PC-9 (cell line): Measurements from ENCODE around the gene C22orf31. TPM values are rescaled to one million over a fixed set of nuclear protein-coding genes. Genes with fewer than 3 reads are reported as not detected.

Experiments
- BruUV-seq: library from RNA; stranded (reverse); fragments of 400-500 nt; replicated peaks from 2 replicates; lab custom pipeline; 2021; lab: Mats Ljungman, UMichigan
- CTCF ChIA-PET: fragments of 300-600 bp; sonication (Branson Sonifier 250); formaldehyde crosslinking; loops from one replicate; lab custom pipeline; 2022; ENCODE audit warnings: antibody characterized with exemption; lab: Charles Lee
- POLR2A ChIA-PET: fragments of 300-600 bp; sonication (Branson Sonifier 250); formaldehyde crosslinking; loops from one replicate; lab custom pipeline; 2022; ENCODE audit warnings: antibody characterized with exemption; ENCODE audit not compliant: unreplicated experiment; lab: Charles Lee
- DNase-seq, 2 experiments: peaks; one replicate each; pipeline versions ENCODE4 v3.0.0 to v3.0.0-alpha.2; 2015 to 2022; ENCODE audit warnings: mixed read lengths in 1 of 2
- H2AFZ ChIP-seq: fragments of 200-600 bp; sonication (generic); 2 replicates; pipeline ENCODE4 v1.8.1; 2017; ENCODE audit warnings: antibody characterized with exemption
- H3F3A ChIP-seq: fragments of 200-600 bp; sonication (generic); 2 replicates; pipeline ENCODE4 v1.8.1; 2017; ENCODE audit warnings: antibody characterized with exemption, mild to moderate bottlenecking, low read depth; ENCODE audit not compliant: insufficient read depth
- H3K27ac ChIP-seq: fragments of 200-600 bp; sonication (generic); 2 replicates; pipeline ENCODE4 v1.6.1; 2016; ENCODE audit warnings: mixed run types
- H3K27me3 ChIP-seq: fragments of 200-600 bp; sonication (generic); 2 replicates; pipeline ENCODE4 v1.6.1; 2016; ENCODE audit warnings: low read depth, mixed run types; ENCODE audit not compliant: insufficient read depth
- H3K36me3 ChIP-seq: fragments of 200-600 bp; sonication (generic); 2 replicates; pipeline ENCODE4 v1.6.1; 2016; ENCODE audit warnings: low read depth, mixed run types
- H3K4me1 ChIP-seq: fragments of 200-600 bp; sonication (generic); replicated peaks from 2 replicates; pipeline ENCODE4 v1.6.1; 2016; ENCODE audit warnings: mixed run types; ENCODE audit not compliant: insufficient read depth
- H3K4me2 ChIP-seq: fragments of 200-600 bp; sonication (generic); 2 replicates; pipeline ENCODE4 v1.6.1; 2017; ENCODE audit warnings: mixed run types
- H3K4me3 ChIP-seq: fragments of 200-600 bp; sonication (generic); 2 replicates; pipeline ENCODE4 v1.6.1; 2016; ENCODE audit warnings: mixed run types
- H3K79me2 ChIP-seq: fragments of 200-600 bp; sonication (generic); 2 replicates; pipeline ENCODE4 v1.6.1; 2017; ENCODE audit warnings: low read depth, mixed run types
- H3K9me2 ChIP-seq: fragments of 200-600 bp; sonication (generic); 2 replicates; pipeline ENCODE4 v1.8.1; 2017; ENCODE audit warnings: mild to moderate bottlenecking; ENCODE audit not compliant: insufficient read depth
- H3K9me3 ChIP-seq: fragments of 200-600 bp; sonication (generic); 2 replicates; pipeline ENCODE4 v1.8.1; 2016; ENCODE audit warnings: low read depth; ENCODE audit not compliant: insufficient read depth
- H4K20me1 ChIP-seq: fragments of 200-600 bp; sonication (generic); 2 replicates; pipeline ENCODE4 v1.8.1; 2017; ENCODE audit not compliant: insufficient read depth
- CTCF ChIP-seq: fragments of 200-600 bp; sonication (generic); conservative IDR thresholded peaks from 2 replicates; pipeline ENCODE4 v1.6.1; 2017; ENCODE audit warnings: mixed run types, antibody characterized with exemption, mild to moderate bottlenecking, moderate library complexity
- EZH2 ChIP-seq: fragments of 200-600 bp; sonication (generic); IDR thresholded peaks from 2 replicates; pipeline ENCODE4 v1.8.0; 2017; ENCODE audit warnings: antibody characterized with exemption, low read depth
- intact Hi-C: fragments of 100-400 bp; cut with micrococcal nuclease; formaldehyde crosslinking; loops from one replicate; pipeline ENCODE4 v1.10.0; 2022; ENCODE audit not compliant: unreplicated experiment
- total RNA-seq: library from RNA; stranded (reverse); gene quantifications from 2 replicates; pipeline ENCODE4 v1.2.3, GENCODE V29; 2021

C22orf31 gene
- total RNA-seq, 1 experiment from 2014 or later = not detected

GRCh38 chr22:29030618-29031226 lies 30.9 kb downstream of the C22orf31 start:
- peak overlapping the region; percentile 74 for H3K4me3 ChIP-seq
- H3K9me3 ChIP-seq = no peaks in the 10 kb centered on the region
- peaks cover 50% of the 10 kb centered on the region for H3F3A ChIP-seq
- H3K27me3 ChIP-seq = no peaks in the 10 kb centered on the region
- peaks cover 24% of the 10 kb centered on the region; the same call in 1 of the 2 replicates for H3K79me2 ChIP-seq
- H3K4me1 ChIP-seq = peaks cover 46% of the 10 kb centered on the region
- no peaks in the 10 kb centered on the region for H3K9me2 ChIP-seq
- ChIA-PET POLR2A (no interaction called here), CTCF (interaction anchor here (0.7 to 0.9 kb wide), 2 partner anchors 10 to 53 kb away, joined by 3 to 4 read pairs; no protein-coding TSS in a partner anchor)
- peak; percentile 79 to 83 for DNase-seq
- no peaks in the 10 kb centered on the region for H4K20me1 ChIP-seq
- peak overlapping the region; percentile 93 for H3K27ac ChIP-seq
- H3K36me3 ChIP-seq = no peaks in the 10 kb centered on the region
- peak overlapping the region; percentile 74 for H2AFZ ChIP-seq
- no TSS peak for BruUV-seq
- no peak for TF ChIP-seq CTCF
- no peak for TF ChIP-seq EZH2
- peak overlapping the region; percentile 99 for H3K4me2 ChIP-seq
- intact Hi-C loops = loop anchor here (1.0 to 2.0 kb wide), 2 partner anchors 54 to 147 kb away; partner anchors contain the start of gene ZNRF3

- intact Hi-C loops = loop anchor here (2.0 kb wide), 1 partner anchor 53 kb away; no protein-coding TSS in a partner anchor
- no peaks in the 10 kb centered on the region for H3K36me3 ChIP-seq
- peak; percentile 28 to 85 for DNase-seq
- H4K20me1 ChIP-seq = no peaks in the 10 kb centered on the region
- POLR2A ChIA-PET = no interaction called here
- peaks cover 24% of the 10 kb centered on the region; the same call in 1 of the 2 replicates for H3K79me2 ChIP-seq
- TF ChIP-seq CTCF = peak; percentile 26; the same call in 1 of the 2 replicates
- no peak for TF ChIP-seq EZH2
- H3K9me3 ChIP-seq = no peaks in the 10 kb centered on the region
- no TSS peak for BruUV-seq
- H3K4me3 ChIP-seq = peak overlapping the region; percentile 74
- peak overlapping the region; percentile 99 for H3K4me2 ChIP-seq
- peaks cover 46% of the 10 kb centered on the region for H3K4me1 ChIP-seq
- CTCF ChIA-PET = interaction anchor here (0.7 kb wide), 1 partner anchor 52 kb away, joined by 3 read pairs; no protein-coding TSS in a partner anchor
- peaks cover 50% of the 10 kb centered on the region for H3F3A ChIP-seq
- peak overlapping the region; percentile 7; the same call in 1 of the 2 replicates for H2AFZ ChIP-seq
- no peaks in the 10 kb centered on the region for H3K27me3 ChIP-seq
- no peaks in the 10 kb centered on the region for H3K9me2 ChIP-seq
- H3K27ac ChIP-seq = peak overlapping the region; percentile 93
Measured at GRCh38 chr22:29030016-29030617, 31.5 kb downstream of the C22orf31 start.

GRCh38 chr22:29029202-29030000 lies 32.2 kb downstream of the C22orf31 start:
- POLR2A ChIA-PET = interaction anchor here (0.6 kb wide), 1 partner anchor 146 kb away, joined by 3 read pairs; the partner anchor contains the start of gene ZNRF3
- intact Hi-C loops = no loop called here
- BruUV-seq = TSS peak; percentile 44
- Histone ChIP-seq H3K27me3 (no peaks in the 10 kb centered on the region), H4K20me1 (no peaks in the 10 kb centered on the region), H3K4me2 (peak overlapping the region; percentile 99), H3K4me3 (peak overlapping the region; percentile 74; the same call in 1 of the 2 replicates), H3K79me2 (peaks cover 22% of the 10 kb centered on the region; the same call in 1 of the 2 replicates), H2AFZ (no peak overlapping the region), H3K9me2 (no peaks in the 10 kb centered on the region), H3K27ac (peak overlapping the region; percentile 93), H3K4me1 (peaks cover 46% of the 10 kb centered on the region), H3K36me3 (no peaks in the 10 kb centered on the region), H3K9me3 (no peaks in the 10 kb centered on the region), H3F3A (peaks cover 50% of the 10 kb centered on the region)
- DNase-seq = no peak
- CTCF ChIA-PET = no interaction called here
- TF ChIP-seq CTCF (no peak), EZH2 (no peak)
